Uterus (tissue), 2 donors: Measurements from ENCODE around the gene RTP5.

Source experiments
- CTCF ChIP-seq, 4 experiments: fragments of 200-600 bp in 2 of 4; fragments of 450-650 bp in 2 of 4; sonication (generic) in 2 of 4; IDR thresholded peaks; one replicate each; pipeline ENCODE4 v1.5.1; 2016 to 2019; ENCODE audit warnings: antibody characterized with exemption in 4 of 4, mild to moderate bottlenecking in 2 of 4, moderate library complexity in 1 of 4
- POLR2A ChIP-seq, 2 donors: fragments of 450-650 bp; IDR thresholded peaks; one replicate each; pipeline ENCODE4 v1.6.1; 2016; ENCODE audit warnings: antibody characterized with exemption in 2 of 2, mild to moderate bottlenecking in 1 of 2, moderate library complexity in 1 of 2

- TF ChIP-seq CTCF (IDR thresholded peaks at IDR 0.05), result no peak
- TF ChIP-seq POLR2A (IDR thresholded peaks at IDR 0.05), result no peak
Measured at GRCh38 chr2:241895427-241895711, 25.8 kb downstream of the RTP5 start.
